ENCODE results near the gene SYNPR. TPM values are rescaled to one million over a fixed set of nuclear protein-coding genes. Genes with fewer than 3 reads are reported as not detected.

The SYNPR gene
- total RNA-seq, 1 donor from 2014 or later = 0.27 TPM

- Mint-ChIP-seq H3K4me3 (ENCODE audit: unreplicated experiment) (no peak overlapping the region), H3K9me3 (ENCODE audit: unreplicated experiment) (no peaks in the 10 kb centered on the region), H3K27ac (ENCODE audit: unreplicated experiment) (no peak overlapping the region), H3K27me3 (ENCODE audit: low read depth, unreplicated experiment) (peaks cover 32% of the 10 kb centered on the region), H3K36me3 (ENCODE audit: low read depth, unreplicated experiment) (no peaks in the 10 kb centered on the region), H3K4me1 (ENCODE audit: low read depth, unreplicated experiment) (no peaks in the 10 kb centered on the region)
- Histone ChIP-seq H2AFZ (ENCODE audit: low read depth, low read length) (no peak overlapping the region), H3K9me3 (ENCODE audit: insufficient read depth, low read depth, low read length) (no peaks in the 10 kb centered on the region), H3K9ac (ENCODE audit: low read length) (no peak overlapping the region), H3K36me3 (ENCODE audit: insufficient read depth, low read length) (no peaks in the 10 kb centered on the region), H3K4me2 (ENCODE audit: low read length) (no peak overlapping the region), H3K79me2 (ENCODE audit: insufficient read depth, low read length) (no peaks in the 10 kb centered on the region), H3K27ac (ENCODE audit: low read depth, low read length) (no peak overlapping the region), H3K4me1 (ENCODE audit: insufficient read depth, low read length) (no peaks in the 10 kb centered on the region), H3K27me3 (ENCODE audit: insufficient read depth, low read length) (peaks cover 5% of the 10 kb centered on the region), H4K20me1 (ENCODE audit: insufficient read depth, low read length) (no peaks in the 10 kb centered on the region), H3K4me3 (ENCODE audit: insufficient read depth, low read depth, low read length) (no peak overlapping the region)
- DNase-seq (ENCODE audit: low read depth) (no peak), FAIRE-seq (no peak)
- TF ChIP-seq, protein P1, sequence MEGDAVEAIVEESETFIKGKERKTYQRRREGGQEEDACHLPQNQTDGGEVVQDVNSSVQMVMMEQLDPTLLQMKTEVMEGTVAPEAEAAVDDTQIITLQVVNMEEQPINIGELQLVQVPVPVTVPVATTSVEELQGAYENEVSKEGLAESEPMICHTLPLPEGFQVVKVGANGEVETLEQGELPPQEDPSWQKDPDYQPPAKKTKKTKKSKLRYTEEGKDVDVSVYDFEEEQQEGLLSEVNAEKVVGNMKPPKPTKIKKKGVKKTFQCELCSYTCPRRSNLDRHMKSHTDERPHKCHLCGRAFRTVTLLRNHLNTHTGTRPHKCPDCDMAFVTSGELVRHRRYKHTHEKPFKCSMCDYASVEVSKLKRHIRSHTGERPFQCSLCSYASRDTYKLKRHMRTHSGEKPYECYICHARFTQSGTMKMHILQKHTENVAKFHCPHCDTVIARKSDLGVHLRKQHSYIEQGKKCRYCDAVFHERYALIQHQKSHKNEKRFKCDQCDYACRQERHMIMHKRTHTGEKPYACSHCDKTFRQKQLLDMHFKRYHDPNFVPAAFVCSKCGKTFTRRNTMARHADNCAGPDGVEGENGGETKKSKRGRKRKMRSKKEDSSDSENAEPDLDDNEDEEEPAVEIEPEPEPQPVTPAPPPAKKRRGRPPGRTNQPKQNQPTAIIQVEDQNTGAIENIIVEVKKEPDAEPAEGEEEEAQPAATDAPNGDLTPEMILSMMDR (IDR thresholded peaks at IDR 0.05; ENCODE audit: insufficient read depth, low read depth, low read length) = no peak
- no peak for TF ChIP-seq EZH2 (IDR thresholded peaks at IDR 0.05; ENCODE audit: insufficient read depth, low read length)
Observed at GRCh38 chr3:63441262-63441661, 163.2 kb downstream of the SYNPR start.

- Mint-ChIP-seq H3K36me3 (ENCODE audit: low read depth, unreplicated experiment) (no peaks in the 10 kb centered on the region), H3K27ac (ENCODE audit: unreplicated experiment) (no peak overlapping the region), H3K4me1 (ENCODE audit: low read depth, unreplicated experiment) (no peaks in the 10 kb centered on the region), H3K27me3 (ENCODE audit: low read depth, unreplicated experiment) (peaks cover 32% of the 10 kb centered on the region), H3K9me3 (ENCODE audit: unreplicated experiment) (no peaks in the 10 kb centered on the region), H3K4me3 (ENCODE audit: unreplicated experiment) (no peak overlapping the region)
- H4K20me1 ChIP-seq (ENCODE audit: insufficient read depth, low read length) = no peaks in the 10 kb centered on the region
- no peaks in the 10 kb centered on the region for H3K4me1 ChIP-seq (ENCODE audit: insufficient read depth, low read length)
- no peak for DNase-seq (ENCODE audit: low read depth)
- no peak overlapping the region for H3K4me2 ChIP-seq (ENCODE audit: low read length)
- no peak overlapping the region for H2AFZ ChIP-seq (ENCODE audit: low read depth, low read length)
- peaks cover 5% of the 10 kb centered on the region for H3K27me3 ChIP-seq (ENCODE audit: insufficient read depth, low read length)
- no peaks in the 10 kb centered on the region for H3K9me3 ChIP-seq (ENCODE audit: insufficient read depth, low read depth, low read length)
- no peak overlapping the region for H3K9ac ChIP-seq (ENCODE audit: low read length)
- no peaks in the 10 kb centered on the region for H3K36me3 ChIP-seq (ENCODE audit: insufficient read depth, low read length)
- no peak overlapping the region for H3K4me3 ChIP-seq (ENCODE audit: insufficient read depth, low read depth, low read length)
- TF ChIP-seq EZH2 (IDR thresholded peaks at IDR 0.05; ENCODE audit: insufficient read depth, low read length) = no peak
- TF ChIP-seq, protein P1 (IDR thresholded peaks at IDR 0.05; ENCODE audit: insufficient read depth, low read depth, low read length) = no peak
- H3K27ac ChIP-seq (ENCODE audit: low read depth, low read length) = no peak overlapping the region
- FAIRE-seq = no peak
- H3K79me2 ChIP-seq (ENCODE audit: insufficient read depth, low read length) = no peaks in the 10 kb centered on the region
Observed at GRCh38 chr3:63442918-63443317, 164.8 kb downstream of the SYNPR start.

GRCh38 chr3:63450023-63450422 is 171.9 kb downstream of the SYNPR start:
- H3K4me1 Mint-ChIP-seq (ENCODE audit: low read depth, unreplicated experiment) = peaks cover 11% of the 10 kb centered on the region
- no peaks in the 10 kb centered on the region for H3K79me2 ChIP-seq (ENCODE audit: insufficient read depth, low read length)
- no peak overlapping the region for H3K4me3 Mint-ChIP-seq (ENCODE audit: unreplicated experiment)
- H3K4me1 ChIP-seq (ENCODE audit: insufficient read depth, low read length) = no peaks in the 10 kb centered on the region
- no peak for FAIRE-seq
- TF ChIP-seq EZH2 (IDR thresholded peaks at IDR 0.05; ENCODE audit: insufficient read depth, low read length) = no peak
- TF ChIP-seq, protein P1 (IDR thresholded peaks at IDR 0.05; ENCODE audit: insufficient read depth, low read depth, low read length) = no peak
- no peaks in the 10 kb centered on the region for H3K36me3 Mint-ChIP-seq (ENCODE audit: low read depth, unreplicated experiment)
- H3K27me3 ChIP-seq (ENCODE audit: insufficient read depth, low read length) = peaks cover 2% of the 10 kb centered on the region
- no peak overlapping the region for H3K4me3 ChIP-seq (ENCODE audit: insufficient read depth, low read depth, low read length)
- no peaks in the 10 kb centered on the region for H3K9me3 Mint-ChIP-seq (ENCODE audit: unreplicated experiment)
- H3K36me3 ChIP-seq (ENCODE audit: insufficient read depth, low read length) = no peaks in the 10 kb centered on the region
- no peak overlapping the region for H3K27ac ChIP-seq (ENCODE audit: low read depth, low read length)
- peak; percentile 52 for DNase-seq (ENCODE audit: low read depth)
- H3K4me2 ChIP-seq (ENCODE audit: low read length) = no peak overlapping the region
- H2AFZ ChIP-seq (ENCODE audit: low read depth, low read length) = no peak overlapping the region
- no peak overlapping the region for H3K27ac Mint-ChIP-seq (ENCODE audit: unreplicated experiment)
- H3K27me3 Mint-ChIP-seq (ENCODE audit: low read depth, unreplicated experiment) = peaks cover 6% of the 10 kb centered on the region
- H4K20me1 ChIP-seq (ENCODE audit: insufficient read depth, low read length) = no peaks in the 10 kb centered on the region
- H3K9ac ChIP-seq (ENCODE audit: low read length) = no peak overlapping the region
- no peaks in the 10 kb centered on the region for H3K9me3 ChIP-seq (ENCODE audit: insufficient read depth, low read depth, low read length)
